GM23248 (cell line): Measurements from ENCODE around the gene KIF25.

ENCODE experiments used
- EZH2 ChIP-seq: fragments of 200-600 bp; sonication (generic); IDR thresholded peaks from 2 replicates; pipeline ENCODE4 v1.6.1; 2018; ENCODE audit warnings: antibody characterized with exemption, mild to moderate bottlenecking; ENCODE audit not compliant: insufficient read depth, poor library complexity, severe bottlenecking
- EZH2phosphoT487 ChIP-seq: fragments of 200-600 bp; sonication (generic); IDR thresholded peaks from 2 replicates; pipeline ENCODE4 v1.6.1; 2018; ENCODE audit warnings: antibody characterized with exemption, moderate library complexity, mild to moderate bottlenecking, low read depth; ENCODE audit not compliant: insufficient read depth

GRCh38 chr6:168063431-168063830, 66.0 kb downstream of the KIF25 start:
- no peak for TF ChIP-seq EZH2
- TF ChIP-seq EZH2phosphoT487, result no peak
